ENCODE results near the gene DRG1.
"Not testable (repeated sequence)": the region's sequence is repeated elsewhere in the genome, so short reads cannot be mapped to it uniquely, and the experiment has no call there.

The DRG1 gene

GRCh38 chr22:31442768-31443489, 43.5 kb downstream of the DRG1 start:
- DNase-seq (ENCODE audit: low read depth in 2 of 2) = no peak

DNA sequence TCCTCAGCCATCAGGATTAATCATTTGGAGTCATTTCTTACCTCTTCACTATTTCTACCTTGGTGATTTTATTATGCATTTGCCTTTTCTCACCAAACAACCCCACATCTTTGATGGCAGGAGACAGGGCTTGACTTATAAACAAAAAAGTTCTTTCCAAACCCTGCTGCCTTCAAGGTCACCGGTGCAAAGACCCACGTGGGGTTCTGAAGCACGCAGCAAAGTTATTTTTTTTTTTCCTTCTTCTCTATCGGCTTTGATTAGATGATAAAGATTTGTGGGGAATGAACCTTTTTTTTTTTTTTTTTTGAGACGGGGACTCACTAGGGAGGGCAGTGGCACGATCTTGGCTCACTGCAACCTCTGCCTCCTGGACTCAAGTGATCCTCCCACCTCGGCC, 44.1 kb downstream of the DRG1 start:
- no peak for DNase-seq (ENCODE audit: low read depth in 2 of 2)

DNA sequence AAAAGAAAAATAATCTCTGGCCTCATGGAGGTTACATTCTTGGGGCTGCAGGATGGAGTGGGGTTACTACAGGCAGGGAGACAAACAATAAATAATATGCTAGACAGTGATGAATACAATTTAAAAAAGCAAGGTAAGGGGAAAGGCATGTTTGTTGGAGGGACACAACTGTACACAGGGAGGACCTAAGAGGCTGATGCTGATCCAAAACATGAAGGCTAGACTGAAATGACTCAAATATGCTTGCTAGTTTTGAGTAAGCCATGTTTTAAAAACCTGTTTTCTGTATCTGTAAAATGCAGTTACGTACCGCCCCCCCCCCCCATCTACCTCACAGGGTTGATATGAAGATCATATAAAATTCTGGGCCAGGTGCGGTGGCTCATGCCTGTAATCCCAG, 46.2 kb downstream of the DRG1 start:
- DNase-seq (ENCODE audit: low read depth in 2 of 2) = no peak

DNA sequence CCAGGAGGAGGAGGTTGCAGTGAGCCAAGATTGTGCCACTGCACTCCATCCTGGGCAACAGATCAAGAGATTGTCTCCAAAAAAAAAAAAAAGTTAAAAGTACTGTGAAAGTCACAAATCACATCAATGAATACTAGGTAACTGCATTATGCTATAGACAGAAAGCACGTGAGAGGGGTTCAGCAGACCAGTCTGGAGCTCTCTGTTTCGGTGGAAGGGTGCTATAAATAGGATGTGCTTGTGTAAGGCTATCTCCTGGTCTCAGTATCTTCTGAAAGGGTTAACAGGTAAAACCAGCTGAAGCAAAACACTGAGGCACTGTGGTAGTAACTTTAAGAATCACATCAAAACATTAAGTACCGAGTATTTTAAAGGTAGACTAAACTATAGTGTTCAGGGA, 46.8 kb downstream of the DRG1 start:
- DNase-seq (ENCODE audit: low read depth in 2 of 2) = no peak

DNA sequence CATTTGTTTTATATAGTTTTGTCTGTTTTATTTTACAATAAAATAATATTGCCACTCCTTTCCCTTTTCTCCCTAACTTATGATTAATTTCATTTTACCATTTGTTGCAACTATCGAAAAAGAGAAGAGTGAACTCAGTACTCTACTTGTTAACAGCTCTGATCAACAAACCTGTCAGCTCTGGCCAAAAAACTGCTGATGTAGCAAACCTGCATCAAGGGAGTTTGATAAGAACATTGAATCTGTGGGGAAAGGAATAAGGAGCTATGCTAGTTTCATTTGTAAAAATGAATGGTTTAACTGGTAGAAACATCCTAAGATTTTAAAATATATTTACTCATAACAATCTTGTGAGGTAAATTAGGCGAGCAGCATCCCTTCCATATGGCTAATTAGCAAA, 47.4 kb downstream of the DRG1 start:
- no peak for DNase-seq (ENCODE audit: low read depth in 2 of 2)

GRCh38 chr22:31447337-31447736, 47.9 kb downstream of the DRG1 start:
- no peak for DNase-seq (ENCODE audit: low read depth in 2 of 2)

- DNase-seq (ENCODE audit: low read depth in 2 of 2) = no peak
These were observed 49.0 kb downstream of the DRG1 start for GRCh38 chr22:31448382-31448781.

DNA sequence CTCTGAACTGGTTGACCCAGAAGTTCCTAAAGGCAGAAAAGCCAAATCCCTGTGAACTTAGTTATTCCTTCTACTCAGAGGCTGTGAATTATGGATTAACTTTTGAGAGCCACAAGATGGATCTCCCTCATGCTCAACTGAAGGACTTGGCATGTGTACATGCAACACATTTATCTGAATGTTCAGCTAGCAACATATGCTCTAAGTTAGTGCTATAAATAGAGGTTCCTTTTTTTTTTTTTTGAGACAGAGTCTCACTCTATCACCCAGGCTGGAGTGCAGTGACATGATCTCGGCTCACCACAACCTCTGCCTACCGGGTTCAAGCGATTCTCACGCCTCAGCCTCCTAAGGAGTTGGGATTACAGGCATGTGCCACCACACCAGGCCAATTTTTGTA, 50.1 kb downstream of the DRG1 start:
- no peak for DNase-seq (ENCODE audit: low read depth in 2 of 2)

GRCh38 chr22:31451709-31452571, 52.5 kb downstream of the DRG1 start:
- no peak for DNase-seq (ENCODE audit: low read depth in 2 of 2)

DNA sequence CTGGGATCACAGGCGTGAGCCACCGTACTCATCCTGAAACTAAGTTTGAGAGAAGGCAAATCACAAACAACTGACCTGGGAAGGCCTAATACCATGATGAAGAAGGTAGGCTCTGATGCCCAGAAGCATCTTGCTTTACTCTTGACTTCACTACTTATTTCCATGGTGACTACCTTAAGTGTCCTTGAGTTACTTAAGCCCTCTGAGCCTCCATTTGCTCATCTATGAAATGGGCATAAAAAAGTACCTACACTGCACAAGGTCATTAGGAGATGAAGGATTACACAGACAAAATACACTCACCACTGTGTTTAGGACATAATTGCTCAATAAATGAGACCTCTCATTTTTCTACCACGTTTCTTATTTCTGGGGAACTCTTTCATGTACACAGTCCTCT, 62.3 kb downstream of the DRG1 start:
- DNase-seq (ENCODE audit: low read depth in 2 of 2) = no peak

DNA sequence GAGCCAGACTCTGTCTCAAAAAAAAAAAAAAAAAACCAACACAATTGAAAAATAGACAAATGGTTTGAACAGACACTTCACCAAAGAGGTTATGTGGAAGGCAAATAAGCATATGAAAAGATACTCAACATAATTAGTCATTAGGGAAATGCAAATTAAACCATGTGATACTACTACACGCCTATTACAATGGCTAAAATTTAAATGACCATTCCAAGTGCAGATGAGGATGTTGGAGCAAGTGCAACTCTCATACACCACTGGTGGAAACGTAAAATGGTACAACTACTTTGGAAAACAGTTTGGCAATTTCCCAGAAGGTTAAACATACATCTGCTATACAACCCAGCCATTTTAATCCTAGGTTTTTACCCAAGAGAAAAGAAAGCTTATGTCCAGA, 65.9 kb downstream of the DRG1 start:
- DNase-seq (ENCODE audit: low read depth in 2 of 2) = no peak

DNA sequence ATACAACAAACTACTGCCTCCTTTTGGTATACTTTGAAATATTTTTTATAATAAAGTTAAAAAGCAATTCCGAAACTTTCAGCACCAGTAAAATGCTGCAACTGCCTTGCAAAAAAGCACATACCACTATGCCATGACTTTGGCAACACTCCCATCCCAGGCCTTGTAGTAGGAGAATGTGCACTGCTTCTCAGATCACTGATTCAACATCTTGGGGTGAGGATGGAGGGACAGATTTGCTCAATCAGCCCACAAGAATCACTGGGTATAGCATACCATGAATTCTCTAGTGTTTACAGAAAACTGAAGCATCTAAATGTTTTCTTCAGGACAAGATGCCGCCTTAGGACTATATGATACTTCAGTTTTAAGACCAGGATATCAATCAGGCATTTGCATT, 75.3 kb downstream of the DRG1 start:
- DNase-seq (ENCODE audit: low read depth in 2 of 2) = no peak

DNA sequence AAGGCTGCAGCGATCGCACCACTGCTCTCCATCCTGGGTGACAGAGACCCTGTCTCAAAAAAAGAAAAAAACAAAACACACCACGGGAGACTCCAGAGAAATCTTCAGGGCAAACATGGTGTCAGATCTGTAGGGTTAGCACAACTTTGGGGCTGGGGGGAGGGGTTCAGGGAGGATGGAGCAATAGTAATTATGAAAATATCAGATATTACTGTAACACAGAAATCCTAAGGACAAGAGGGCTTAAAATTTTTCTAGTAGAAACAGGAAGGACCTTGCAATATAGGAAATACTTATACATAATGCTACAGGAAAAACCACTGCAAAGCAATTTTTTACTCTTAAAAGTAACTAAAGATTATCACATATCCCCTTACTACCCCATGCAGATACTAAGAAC, 76.4 kb downstream of the DRG1 start:
- DNase-seq (ENCODE audit: low read depth in 2 of 2) = no peak

- no peak for DNase-seq (ENCODE audit: low read depth in 2 of 2)
These were observed 77.9 kb downstream of the DRG1 start for GRCh38 chr22:31477329-31477728.

DNA sequence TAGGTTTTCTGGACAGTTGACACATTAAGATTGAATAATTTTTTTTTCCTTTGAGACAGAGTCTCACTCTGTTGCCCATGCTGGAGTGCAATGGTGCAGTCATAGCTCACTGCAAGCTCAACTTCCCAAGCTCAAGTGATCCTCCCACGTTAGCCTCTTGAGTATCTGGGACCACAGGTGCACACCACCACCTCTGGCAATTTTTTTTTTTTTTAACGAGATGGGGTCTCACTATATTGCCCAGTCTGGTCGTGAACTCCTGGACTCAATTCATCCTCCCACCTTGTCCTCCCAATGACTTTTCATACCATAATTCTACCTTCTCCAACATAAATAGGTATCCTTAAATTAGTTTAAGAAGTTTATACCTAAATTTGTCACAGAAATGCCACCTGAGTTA, 81.7 kb downstream of the DRG1 start:
- DNase-seq (ENCODE audit: low read depth in 2 of 2) = no peak

- DNase-seq (ENCODE audit: low read depth in 2 of 2) = not testable (repeated sequence)
These were observed 83.1 kb downstream of the DRG1 start for GRCh38 chr22:31482470-31482869.

Measured in stimulated activated CD4-positive, alpha-beta T cell treated with anti-CD3 and anti-CD28 coated beads, Interleukin-12 subunit alpha, Interleukin-12 subunit beta, amount 100 ng/mL, for 24 hours (primary cell).